NOMO-1 (cell line): ENCODE results near the gene AUH.
"Not testable (repeated sequence)": the region's sequence is repeated elsewhere in the genome, so short reads cannot be mapped to it uniquely, and the experiment has no call there.

ENCODE experiments used
- DNase-seq, 2 experiments: peaks; one replicate each; lab custom pipeline; 2025; ENCODE audit not compliant: unreplicated experiment in 2 of 2; lab: John Stamatoyannopoulos, UW

AUH gene

GRCh38 chr9:91361291-91362050 is at the start of gene AUH:
AUH (minus strand) TSS chr9:91361918; CDS start chr9:91361889, 29 bp downstream.
- peak; percentile 42 to 53 for DNase-seq

GRCh38 chr9:91411096-91411771 is 49.5 kb upstream of the AUH start:
- peak; percentile 54 to 81 for DNase-seq

GRCh38 chr9:91410161-91410560 is 48.4 kb upstream of the AUH start:
- no peak for DNase-seq

- DNase-seq: no peak
Measured at GRCh38 chr9:91408475-91408874, 46.8 kb upstream of the AUH start.

- DNase-seq: no peak
Measured at GRCh38 chr9:91407580-91408318, 46.0 kb upstream of the AUH start.

GRCh38 chr9:91405343-91406077 is 43.8 kb upstream of the AUH start:
- DNase-seq: no peak

GRCh38 chr9:91403665-91404543 is 42.2 kb upstream of the AUH start:
- DNase-seq: no peak

GRCh38 chr9:91398926-91399325 is 37.2 kb upstream of the AUH start:
- no peak for DNase-seq

- DNase-seq: no peak
Measured at GRCh38 chr9:91395553-91396471, 34.1 kb upstream of the AUH start.

- DNase-seq: peak in 1 of 2 experiments; percentile 76
Measured at GRCh38 chr9:91395106-91395552, 33.4 kb upstream of the AUH start.

GRCh38 chr9:91393826-91394225 is 32.1 kb upstream of the AUH start:
- no peak for DNase-seq

GRCh38 chr9:91392435-91392834 is 30.7 kb upstream of the AUH start:
- DNase-seq: no peak

GRCh38 chr9:91391818-91392217 is 30.1 kb upstream of the AUH start:
- no peak for DNase-seq

- DNase-seq: no peak
Measured at GRCh38 chr9:91391412-91391811, 29.7 kb upstream of the AUH start.

- DNase-seq: not testable (repeated sequence)
Measured at GRCh38 chr9:91389686-91390085, 28.0 kb upstream of the AUH start.

GRCh38 chr9:91386765-91387164 is 25.0 kb upstream of the AUH start:
- no peak for DNase-seq

GRCh38 chr9:91384954-91385353 is 23.2 kb upstream of the AUH start:
- DNase-seq: no peak

- no peak for DNase-seq
Measured at GRCh38 chr9:91383577-91383976, 21.9 kb upstream of the AUH start.

GRCh38 chr9:91382298-91382697 is 20.6 kb upstream of the AUH start:
- no peak for DNase-seq
